Measurements from ENCODE around the gene FBXW7.

FBXW7 gene

GRCh38 chr4:152325831-152326230, 210.1 kb downstream of the FBXW7 start:
- Histone ChIP-seq H3K4me1 (0 out of 2 replicates have a peak, but pooled peaks cover 4% of the 10 kb centered on the region), H3K27me3 (no peaks in the 10 kb centered on the region), H3K4me2 (no peak overlapping the region), H3K4me3 (no peak overlapping the region), H3K36me3 (peaks cover 95% of the 10 kb centered on the region), H3K27ac (no peak overlapping the region), H3K9me3 (no peaks in the 10 kb centered on the region), H3K9ac (no peak overlapping the region), H4K20me1 (peaks cover 57% of the 10 kb centered on the region; the same call in 1 of the 2 replicates)
- TF ChIP-seq Cebpa-rat (IDR thresholded peaks at IDR 0.05), result no peak

- H4K20me1 ChIP-seq, result peaks cover 39% of the 10 kb centered on the region; the same call in 1 of the 2 replicates
- no peaks in the 10 kb centered on the region for H3K9me3 ChIP-seq
- H3K4me2 ChIP-seq, result no peak overlapping the region
- no peak overlapping the region for H3K9ac ChIP-seq
- H3K27me3 ChIP-seq, result no peaks in the 10 kb centered on the region
- H3K36me3 ChIP-seq, result peaks cover 78% of the 10 kb centered on the region
- no peak overlapping the region for H3K27ac ChIP-seq
- 0 out of 2 replicates have a peak, but pooled peaks cover 4% of the 10 kb centered on the region for H3K4me1 ChIP-seq
- TF ChIP-seq Cebpa-rat (IDR thresholded peaks at IDR 0.05), result no peak
- H3K4me3 ChIP-seq, result no peak overlapping the region
Measured at GRCh38 chr4:152323221-152323620, 212.7 kb downstream of the FBXW7 start.

GRCh38 chr4:152322656-152323055, 213.2 kb downstream of the FBXW7 start:
- H3K4me2 ChIP-seq, result no peak overlapping the region
- peaks cover 72% of the 10 kb centered on the region for H3K36me3 ChIP-seq
- no peaks in the 10 kb centered on the region for H3K27me3 ChIP-seq
- peaks cover 39% of the 10 kb centered on the region; the same call in 1 of the 2 replicates for H4K20me1 ChIP-seq
- H3K9me3 ChIP-seq, result no peaks in the 10 kb centered on the region
- TF ChIP-seq Cebpa-rat (IDR thresholded peaks at IDR 0.05), result no peak
- no peak overlapping the region for H3K4me3 ChIP-seq
- H3K4me1 ChIP-seq, result 0 out of 2 replicates have a peak, but pooled peaks cover 2% of the 10 kb centered on the region
- no peak overlapping the region for H3K9ac ChIP-seq
- H3K27ac ChIP-seq, result no peak overlapping the region

- Histone ChIP-seq H3K36me3 (peaks cover 65% of the 10 kb centered on the region), H3K27me3 (no peaks in the 10 kb centered on the region), H3K4me3 (no peak overlapping the region), H3K9ac (no peak overlapping the region), H3K27ac (no peak overlapping the region), H3K4me2 (no peak overlapping the region), H3K9me3 (no peaks in the 10 kb centered on the region), H3K4me1 (peaks cover 9% of the 10 kb centered on the region; the same call in 1 of the 2 replicates), H4K20me1 (peaks cover 39% of the 10 kb centered on the region; the same call in 1 of the 2 replicates)
- TF ChIP-seq Cebpa-rat (IDR thresholded peaks at IDR 0.05), result no peak
Measured at GRCh38 chr4:152321923-152322322, 214.0 kb downstream of the FBXW7 start.

GRCh38 chr4:152321398-152321797, 214.5 kb downstream of the FBXW7 start:
- no peak overlapping the region for H3K4me2 ChIP-seq

GRCh38 chr4:152316969-152317368, 218.9 kb downstream of the FBXW7 start:
- no peaks in the 10 kb centered on the region for H4K20me1 ChIP-seq
- no peaks in the 10 kb centered on the region for H3K27me3 ChIP-seq
- 0 out of 2 replicates have a peak overlapping the region, but pooled peaks have one; percentile 3 for H3K4me2 ChIP-seq
- H3K36me3 ChIP-seq, result peaks cover 19% of the 10 kb centered on the region
- no peak overlapping the region for H3K4me3 ChIP-seq
- no peak overlapping the region for H3K27ac ChIP-seq
- H3K9ac ChIP-seq, result no peak overlapping the region
- H3K4me1 ChIP-seq, result peaks cover 11% of the 10 kb centered on the region; the same call in 1 of the 2 replicates
- no peak for TF ChIP-seq Cebpa-rat (IDR thresholded peaks at IDR 0.05)
- H3K9me3 ChIP-seq, result peaks cover 10% of the 10 kb centered on the region

More at GRCh38 chr4:152321398-152321797, 214.5 kb downstream of the FBXW7 start:
- H3K27ac ChIP-seq, result no peak overlapping the region
- H3K9ac ChIP-seq, result no peak overlapping the region
- peaks cover 61% of the 10 kb centered on the region for H3K36me3 ChIP-seq
- no peaks in the 10 kb centered on the region for H3K9me3 ChIP-seq
- peaks cover 36% of the 10 kb centered on the region; the same call in 1 of the 2 replicates for H4K20me1 ChIP-seq
- no peaks in the 10 kb centered on the region for H3K27me3 ChIP-seq
- peaks cover 11% of the 10 kb centered on the region; the same call in 1 of the 2 replicates for H3K4me1 ChIP-seq
- no peak overlapping the region for H3K4me3 ChIP-seq
- no peak for TF ChIP-seq Cebpa-rat (IDR thresholded peaks at IDR 0.05)

GRCh38 chr4:152310257-152310656, 225.6 kb downstream of the FBXW7 start:
- no peak for TF ChIP-seq Cebpa-rat (IDR thresholded peaks at IDR 0.05)
- H3K27me3 ChIP-seq, result no peaks in the 10 kb centered on the region
- peak overlapping the region; percentile 47 for H3K4me2 ChIP-seq
- no peak overlapping the region for H3K9ac ChIP-seq
- peaks cover 24% of the 10 kb centered on the region for H3K4me1 ChIP-seq
- no peaks in the 10 kb centered on the region for H3K36me3 ChIP-seq
- no peaks in the 10 kb centered on the region for H4K20me1 ChIP-seq
- peaks cover 10% of the 10 kb centered on the region for H3K9me3 ChIP-seq
- no peak overlapping the region for H3K4me3 ChIP-seq
- H3K27ac ChIP-seq, result no peak overlapping the region

GRCh38 chr4:152309418-152309817, 226.5 kb downstream of the FBXW7 start:
- H3K4me2 ChIP-seq, result peak overlapping the region; percentile 47
- TF ChIP-seq Cebpa-rat (IDR thresholded peaks at IDR 0.05), result no peak
- no peak overlapping the region for H3K27ac ChIP-seq
- H3K36me3 ChIP-seq, result no peaks in the 10 kb centered on the region
- H3K9me3 ChIP-seq, result peaks cover 10% of the 10 kb centered on the region
- H3K4me1 ChIP-seq, result peaks cover 24% of the 10 kb centered on the region
- H4K20me1 ChIP-seq, result no peaks in the 10 kb centered on the region
- no peak overlapping the region for H3K9ac ChIP-seq
- H3K27me3 ChIP-seq, result no peaks in the 10 kb centered on the region
- H3K4me3 ChIP-seq, result no peak overlapping the region

- Histone ChIP-seq H3K36me3 (no peaks in the 10 kb centered on the region), H3K27me3 (no peaks in the 10 kb centered on the region), H3K27ac (no peak overlapping the region), H3K9ac (no peak overlapping the region), H3K4me1 (peaks cover 24% of the 10 kb centered on the region), H3K4me3 (no peak overlapping the region), H3K9me3 (peaks cover 10% of the 10 kb centered on the region), H4K20me1 (no peaks in the 10 kb centered on the region), H3K4me2 (peak overlapping the region; percentile 47; the same call in 1 of the 2 replicates)
- TF ChIP-seq Cebpa-rat (IDR thresholded peaks at IDR 0.05), result no peak
Measured at GRCh38 chr4:152308951-152309350, 226.9 kb downstream of the FBXW7 start.

GRCh38 chr4:152307669-152308068, 228.2 kb downstream of the FBXW7 start:
- Histone ChIP-seq H3K9ac (no peak overlapping the region), H3K27ac (no peak overlapping the region), H3K4me1 (peaks cover 24% of the 10 kb centered on the region), H3K36me3 (no peaks in the 10 kb centered on the region), H4K20me1 (no peaks in the 10 kb centered on the region), H3K9me3 (peaks cover 6% of the 10 kb centered on the region; the same call in 1 of the 2 replicates), H3K27me3 (no peaks in the 10 kb centered on the region), H3K4me3 (no peak overlapping the region), H3K4me2 (no peak overlapping the region)
- no peak for TF ChIP-seq Cebpa-rat (IDR thresholded peaks at IDR 0.05)
